SU-DHL-6 (cell line): ENCODE measurements around the gene STX3.

Experiments
- CTCF ChIP-seq: fragments of 200-600 bp; sonication (generic); IDR thresholded peaks from one replicate; pipeline ENCODE4 v1.5.1; 2017; ENCODE audit warnings: antibody characterized with exemption, mild to moderate bottlenecking, low read length, moderate library complexity; ENCODE audit not compliant: insufficient read depth, poor library complexity, severe bottlenecking
- EZH2phosphoT487 ChIP-seq: fragments of 200-600 bp; sonication (generic), shearing (Covaris generic); conservative IDR thresholded peaks from 2 replicates; pipeline ENCODE4 v1.6.1; 2018; ENCODE audit warnings: mild to moderate bottlenecking, antibody characterized with exemption, low read length, moderate library complexity, mixed read lengths

GRCh38 chr11:59753650-59754493 is 1.3 kb upstream of the STX3 start:
- TF ChIP-seq CTCF (peak; percentile 79), EZH2phosphoT487 (no peak)
